HG02588 (cell line): Measurements from ENCODE around the gene LRRC74B.
"Not testable (repeated sequence)": the region's sequence is repeated elsewhere in the genome, so short reads cannot be mapped to it uniquely, and the experiment has no call there.

ENCODE experiments used
- ATAC-seq: cut with Tn5 transposase; IDR thresholded peaks from one replicate; pipeline ENCODE4 v1.9.1; 2021; ENCODE audit warnings: mild to moderate bottlenecking, moderate library complexity; ENCODE audit not compliant: unreplicated experiment

Gene LRRC74B

DNA sequence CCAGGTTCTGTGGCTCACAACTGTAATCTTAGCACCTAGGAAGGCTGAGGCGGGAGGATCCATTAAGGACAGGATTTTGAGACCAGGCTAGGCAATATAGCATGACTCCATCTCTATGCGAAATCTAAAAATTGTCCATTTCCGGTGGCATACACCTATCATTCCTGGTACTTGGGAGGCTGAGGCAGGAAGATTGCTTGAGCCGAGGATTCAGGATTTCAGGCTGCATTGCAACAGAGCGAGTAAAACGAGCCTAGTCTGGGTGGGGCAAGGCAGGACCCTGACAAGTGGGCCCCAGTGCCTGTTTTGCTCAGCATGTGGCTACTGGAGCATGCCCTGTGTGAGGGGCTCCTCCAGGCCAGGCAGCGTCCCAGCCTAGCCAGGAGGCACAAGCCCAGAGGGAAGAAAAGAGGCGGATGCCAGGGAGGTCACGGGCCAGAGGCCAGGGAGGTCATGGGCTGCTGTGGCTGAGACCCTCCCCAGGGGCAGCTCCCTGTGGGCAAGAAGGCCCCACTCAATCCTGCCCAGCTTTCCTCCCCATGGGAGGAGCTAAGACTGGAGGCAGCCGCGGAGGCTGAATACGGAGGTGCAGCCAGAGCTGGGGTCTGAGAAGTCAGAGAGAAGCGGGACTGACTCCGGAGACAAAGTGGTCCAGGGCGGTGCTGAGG, 8.4 kb downstream of the LRRC74B start:
- no peak for ATAC-seq

GRCh38 chr22:21054714-21055563, 9.2 kb downstream of the LRRC74B start:
- no peak for ATAC-seq

DNA sequence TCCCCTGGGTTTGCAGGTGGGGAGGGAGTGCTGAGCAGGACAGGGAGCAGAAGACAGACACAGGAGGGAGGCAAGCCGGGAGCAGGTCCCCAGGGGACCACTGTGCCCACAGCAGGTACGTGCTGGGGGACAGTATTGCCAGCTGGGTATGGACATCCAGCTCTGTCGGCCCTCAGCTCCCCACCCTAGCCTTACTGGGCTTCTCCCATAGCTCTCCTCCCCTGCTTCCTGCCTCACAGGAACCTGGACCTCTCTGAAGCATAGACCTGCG, 9.8 kb downstream of the LRRC74B start:
- no peak for ATAC-seq

DNA sequence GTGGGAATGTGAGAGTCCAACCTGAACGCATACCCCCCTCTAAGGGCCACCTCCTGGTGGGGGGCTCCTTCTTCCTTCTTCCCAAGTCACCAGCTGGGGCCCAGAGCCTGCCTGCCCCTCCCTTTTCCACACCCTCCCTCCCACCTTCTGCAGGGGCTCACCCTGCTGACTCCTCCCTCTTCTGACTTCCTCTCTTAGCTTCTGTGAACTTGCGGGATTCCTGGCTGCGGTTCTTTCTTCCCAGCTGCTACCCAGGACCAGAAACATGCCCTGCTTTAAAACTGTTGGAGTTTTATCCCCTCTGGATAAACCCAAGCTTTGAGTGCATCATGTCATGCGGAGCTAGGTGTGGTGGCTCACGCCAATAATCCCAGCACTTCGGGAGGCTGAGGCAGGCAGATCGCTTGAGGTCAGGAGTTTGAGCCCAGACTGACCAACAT, 10.2 kb downstream of the LRRC74B start:
- ATAC-seq, result no peak

- not testable (repeated sequence) for ATAC-seq
Observed at GRCh38 chr22:21060363-21060762, 14.6 kb downstream of the LRRC74B start.

- ATAC-seq, result not testable (repeated sequence)
Observed at GRCh38 chr22:21061660-21062321, 16.0 kb downstream of the LRRC74B start.

GRCh38 chr22:21064425-21064824, 18.7 kb downstream of the LRRC74B start:
- not testable (repeated sequence) for ATAC-seq

GRCh38 chr22:21064917-21065864, 19.4 kb downstream of the LRRC74B start:
- no peak for ATAC-seq

DNA sequence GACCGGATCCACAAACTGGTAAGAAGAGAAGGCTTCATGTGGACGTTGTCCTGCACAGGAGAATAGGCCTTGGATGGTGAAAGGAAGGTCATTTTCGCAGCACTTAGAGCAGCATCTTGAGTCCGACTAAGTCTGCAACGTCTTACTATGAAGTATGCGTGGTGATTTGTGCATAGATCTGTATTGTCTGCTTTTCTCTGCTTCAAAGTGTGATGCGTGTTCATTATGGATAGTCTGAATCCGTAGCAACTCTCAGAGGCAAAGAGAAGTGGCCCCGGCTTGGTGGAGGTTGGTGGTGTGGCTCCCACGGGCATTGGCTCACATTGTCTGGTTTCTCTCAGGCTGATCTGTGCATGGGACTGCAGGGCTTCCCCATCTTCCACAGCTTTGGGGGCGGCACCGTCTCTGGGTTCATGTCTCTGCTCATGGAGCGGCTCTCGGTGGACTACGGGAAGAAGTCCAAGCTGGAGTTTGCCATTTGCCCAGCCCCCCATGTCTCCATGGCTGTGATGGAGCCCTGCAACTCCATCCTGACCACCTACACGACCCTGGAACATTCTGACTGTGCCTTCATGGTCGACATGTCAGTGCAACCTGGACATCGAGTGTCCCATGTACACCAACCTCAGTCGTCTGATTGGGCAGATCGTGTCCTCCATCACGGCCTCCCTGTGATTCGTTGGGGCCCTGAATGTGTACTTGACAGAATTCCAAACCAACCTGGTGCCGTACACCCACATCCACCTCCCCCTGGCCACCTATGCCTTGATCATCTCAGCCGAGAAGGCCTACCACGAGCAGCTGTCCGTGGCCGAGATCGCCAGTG, 21.5 kb downstream of the LRRC74B start:
- ATAC-seq, result no peak

- ATAC-seq, result no peak
Observed at GRCh38 chr22:21067901-21068680, 22.3 kb downstream of the LRRC74B start.

DNA sequence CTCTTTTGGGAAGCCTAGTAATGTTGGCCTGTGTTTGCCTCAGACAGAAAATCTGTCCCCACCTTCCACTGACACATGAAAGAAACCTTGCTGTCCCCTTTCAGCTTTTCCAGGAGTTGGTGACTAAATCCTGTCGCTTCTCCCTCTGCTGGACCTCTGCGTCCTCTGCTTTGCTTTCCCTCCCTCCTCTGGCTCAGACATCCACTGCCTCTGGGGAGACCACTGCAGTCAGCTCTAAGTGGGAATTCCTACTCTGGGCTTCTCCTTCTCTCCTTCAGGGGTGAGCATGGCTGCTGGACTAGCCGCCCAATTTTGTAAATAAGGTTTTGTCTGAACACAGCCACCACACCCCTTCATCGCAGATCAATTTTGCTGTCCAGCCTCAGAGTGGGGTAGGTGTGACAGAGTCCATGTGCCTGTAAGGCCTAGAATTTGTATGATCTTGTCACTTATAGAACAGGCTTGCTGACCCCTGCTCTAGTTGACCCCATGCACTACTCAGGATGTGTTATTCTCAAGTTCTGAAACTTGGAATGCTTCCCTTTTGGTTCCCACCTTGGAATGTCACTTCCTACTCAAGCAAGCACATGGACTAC, 23.0 kb downstream of the LRRC74B start:
- ATAC-seq, result no peak

- ATAC-seq, result no peak
Observed at GRCh38 chr22:21069375-21069774, 23.6 kb downstream of the LRRC74B start.

- ATAC-seq, result no peak
Observed at GRCh38 chr22:21070690-21071615, 25.2 kb downstream of the LRRC74B start.

- ATAC-seq, result not testable (repeated sequence)
Observed at GRCh38 chr22:21071796-21072195, 26.1 kb downstream of the LRRC74B start.

DNA sequence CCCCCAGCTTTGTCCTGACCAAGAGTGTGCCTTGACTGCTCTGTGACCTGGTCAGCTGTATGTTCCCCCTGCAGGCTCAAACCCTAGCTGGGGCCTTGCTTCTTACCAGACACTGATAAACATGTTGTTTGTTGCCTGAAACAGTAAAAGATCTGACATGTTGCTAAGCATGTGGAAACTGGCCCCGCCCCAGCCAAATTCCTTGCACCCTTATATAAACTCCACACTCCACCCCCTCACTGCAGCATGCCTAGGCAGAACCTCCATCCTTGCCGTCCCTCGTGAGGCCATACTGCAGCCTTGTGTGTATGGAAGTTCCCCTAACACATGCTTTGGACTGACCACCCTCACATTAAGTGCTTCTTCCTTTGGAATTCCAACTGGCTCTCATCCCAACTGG, 27.3 kb downstream of the LRRC74B start:
- no peak for ATAC-seq

DNA sequence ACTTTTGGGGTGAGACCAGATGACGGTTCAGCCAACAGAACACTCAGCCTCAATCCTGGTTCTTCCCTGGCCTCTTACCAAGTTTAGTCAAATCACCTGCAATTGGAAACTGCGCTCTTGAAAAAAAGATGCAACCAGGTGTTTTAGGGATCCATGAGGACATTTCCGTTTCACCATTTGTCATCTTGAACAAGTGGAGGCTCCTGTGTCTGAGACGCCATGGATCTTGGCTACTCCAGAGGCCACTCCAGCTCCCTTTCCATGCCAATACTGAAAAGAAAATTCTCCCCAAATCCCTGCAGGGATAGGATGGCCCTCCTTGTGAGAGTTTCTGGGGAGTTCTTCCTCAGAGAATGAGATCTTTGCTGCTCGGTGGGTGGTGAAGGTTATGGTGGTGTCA, 27.7 kb downstream of the LRRC74B start:
- no peak for ATAC-seq

- no peak for ATAC-seq
Observed at GRCh38 chr22:21074102-21074715, 28.5 kb downstream of the LRRC74B start.
